ENCODE data around the gene CNTNAP5. TPM values are rescaled to one million over a fixed set of nuclear protein-coding genes. Genes with fewer than 3 reads are reported as not detected.

CNTNAP5 gene
- total and polyA plus RNA-seq, 2 donors (not counting 1 experiment from before 2014, with no cell fraction given): not detected

DNA sequence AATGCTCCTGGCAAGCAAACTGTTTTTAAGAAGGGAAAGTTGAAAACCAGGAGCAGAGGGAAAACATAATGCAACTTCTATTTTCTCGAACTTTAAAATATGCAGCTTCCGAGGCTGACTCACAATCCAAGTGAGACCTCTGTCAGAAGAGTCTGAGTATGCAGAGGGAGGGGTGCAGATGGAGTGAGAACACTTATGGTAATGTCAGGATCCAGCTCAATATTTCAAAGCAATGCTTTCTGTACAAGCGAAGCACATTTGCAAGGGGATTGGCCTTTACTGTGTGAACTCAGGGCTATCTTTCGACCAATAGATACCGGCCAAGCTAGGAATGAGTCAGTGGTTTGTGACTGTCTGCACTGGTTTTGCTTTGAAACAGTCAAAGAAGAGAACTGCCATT lies 242.7 kb downstream of the CNTNAP5 start:
- no peak for DNase-seq
- Mint-ChIP-seq H3K4me3 (no peak overlapping the region), H3K9me3 (ENCODE audit: insufficient read depth) (peaks cover 4% of the 10 kb centered on the region), H3K4me1 (no peaks in the 10 kb centered on the region), H3K27me3 (no peaks in the 10 kb centered on the region), H3K27ac (no peak overlapping the region)
- Histone ChIP-seq H3K36me3 (replicated peaks in 1 of 2; ENCODE audit: control extremely low read depth in 1 of 2, control insufficient read depth in 1 of 2, extremely low read depth in 1 of 2, insufficient read depth in 2 of 2, low read length in 1 of 2) (no peaks in the 10 kb centered on the region), H4K20me1 (ENCODE audit: control insufficient read depth, insufficient read depth, low read length, poor library complexity, severe bottlenecking) (no peaks in the 10 kb centered on the region), H3K27me3 (replicated peaks in 1 of 4; ENCODE audit: control extremely low read depth in 1 of 4, control insufficient read depth in 3 of 4, insufficient read depth in 4 of 4, low read length in 3 of 4) (no peaks in the 10 kb centered on the region), H3K9me3 (ENCODE audit: control extremely low read depth in 1 of 3, control insufficient read depth in 2 of 3, insufficient read depth in 1 of 3, low read length in 2 of 3) (peaks cover 0 to 15% (median 0%) of the 10 kb centered on the region in 3 donors), H2AFZ (ENCODE audit: insufficient read depth, low read depth, low read length, poor library complexity, severe bottlenecking) (no peak overlapping the region), H3K4me2 (replicated peaks; ENCODE audit: low read depth, low read length, poor library complexity, severe bottlenecking) (no peak overlapping the region), H3K4me1 (ENCODE audit: control insufficient read depth in 2 of 2, insufficient read depth in 2 of 2, low read length in 2 of 2) (no peaks in the 10 kb centered on the region), H3K79me2 (ENCODE audit: control insufficient read depth, insufficient read depth, low read length) (no peaks in the 10 kb centered on the region), H3K9ac (ENCODE audit: low read length) (no peak overlapping the region), H3K4me3 (ENCODE audit: control extremely low read depth in 1 of 5, extremely low read depth in 1 of 5, insufficient read depth in 1 of 5, low read depth in 2 of 5, low read length in 4 of 5) (no peak overlapping the region), H3K27ac (ENCODE audit: low read length in 2 of 2) (no peak overlapping the region)
- TF ChIP-seq, protein P1, sequence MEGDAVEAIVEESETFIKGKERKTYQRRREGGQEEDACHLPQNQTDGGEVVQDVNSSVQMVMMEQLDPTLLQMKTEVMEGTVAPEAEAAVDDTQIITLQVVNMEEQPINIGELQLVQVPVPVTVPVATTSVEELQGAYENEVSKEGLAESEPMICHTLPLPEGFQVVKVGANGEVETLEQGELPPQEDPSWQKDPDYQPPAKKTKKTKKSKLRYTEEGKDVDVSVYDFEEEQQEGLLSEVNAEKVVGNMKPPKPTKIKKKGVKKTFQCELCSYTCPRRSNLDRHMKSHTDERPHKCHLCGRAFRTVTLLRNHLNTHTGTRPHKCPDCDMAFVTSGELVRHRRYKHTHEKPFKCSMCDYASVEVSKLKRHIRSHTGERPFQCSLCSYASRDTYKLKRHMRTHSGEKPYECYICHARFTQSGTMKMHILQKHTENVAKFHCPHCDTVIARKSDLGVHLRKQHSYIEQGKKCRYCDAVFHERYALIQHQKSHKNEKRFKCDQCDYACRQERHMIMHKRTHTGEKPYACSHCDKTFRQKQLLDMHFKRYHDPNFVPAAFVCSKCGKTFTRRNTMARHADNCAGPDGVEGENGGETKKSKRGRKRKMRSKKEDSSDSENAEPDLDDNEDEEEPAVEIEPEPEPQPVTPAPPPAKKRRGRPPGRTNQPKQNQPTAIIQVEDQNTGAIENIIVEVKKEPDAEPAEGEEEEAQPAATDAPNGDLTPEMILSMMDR (IDR thresholded peaks at IDR 0.05): no peak
- TF ChIP-seq EZH2 (IDR thresholded peaks at IDR 0.05; ENCODE audit: borderline replicate concordance, insufficient read depth, low read depth, low read length, poor library complexity, severe bottlenecking): no peak
- intact Hi-C loops (cut with micrococcal nuclease): no loop called here
- no peak for ATAC-seq (ENCODE audit: low read depth)
- ChIA-PET CTCF (no interaction called here), POLR2A (no interaction called here)
- 97% methylated on average over 5 of the region's 5 CpGs for WGBS (ENCODE audit: insufficient coverage)

DNA sequence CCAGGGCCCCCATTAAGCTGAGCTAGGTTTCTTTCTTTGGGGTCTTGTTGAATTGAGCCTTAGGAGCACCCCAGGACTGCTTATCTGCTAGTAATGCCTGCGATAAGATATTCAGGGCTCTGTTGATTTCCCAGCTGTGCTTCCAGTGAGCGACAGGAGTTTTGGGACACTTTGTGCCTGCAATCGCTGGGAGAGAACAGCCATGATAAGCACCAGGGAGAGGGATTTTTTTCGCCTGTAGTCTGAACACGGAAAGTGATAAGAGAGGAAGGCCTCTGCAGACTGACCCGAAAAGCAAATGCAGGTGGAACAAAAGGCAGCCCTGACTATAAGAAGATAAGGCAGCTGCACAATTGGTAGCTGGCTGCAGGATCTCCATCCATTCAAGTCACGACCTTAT lies 244.3 kb downstream of the CNTNAP5 start:
- no peak overlapping the region for H3K4me3 ChIP-seq (ENCODE audit: control extremely low read depth in 1 of 5, extremely low read depth in 1 of 5, insufficient read depth in 1 of 5, low read depth in 2 of 5, low read length in 4 of 5)
- no peaks in the 10 kb centered on the region for H3K4me1 ChIP-seq (ENCODE audit: control insufficient read depth in 2 of 2, insufficient read depth in 2 of 2, low read length in 2 of 2)
- ChIA-PET POLR2A (no interaction called here), CTCF (no interaction called here)
- H2AFZ ChIP-seq (ENCODE audit: insufficient read depth, low read depth, low read length, poor library complexity, severe bottlenecking): no peak overlapping the region
- DNase-seq: no peak
- no peak overlapping the region for H3K27ac Mint-ChIP-seq
- H3K9ac ChIP-seq (ENCODE audit: low read length): no peak overlapping the region
- H3K9me3 Mint-ChIP-seq (ENCODE audit: insufficient read depth): peaks cover 4% of the 10 kb centered on the region
- H3K27ac ChIP-seq (ENCODE audit: low read length in 2 of 2): no peak overlapping the region
- no peak for ATAC-seq (ENCODE audit: low read depth)
- no peak overlapping the region for H3K4me2 ChIP-seq (replicated peaks; ENCODE audit: low read depth, low read length, poor library complexity, severe bottlenecking)
- intact Hi-C loops (cut with micrococcal nuclease): no loop called here
- H3K4me3 Mint-ChIP-seq: no peak overlapping the region
- peaks cover 0 to 14% (median 0%) of the 10 kb centered on the region in 3 donors for H3K9me3 ChIP-seq (ENCODE audit: control extremely low read depth in 1 of 3, control insufficient read depth in 2 of 3, insufficient read depth in 1 of 3, low read length in 2 of 3)
- no peaks in the 10 kb centered on the region for H3K27me3 ChIP-seq (replicated peaks in 1 of 4; ENCODE audit: control extremely low read depth in 1 of 4, control insufficient read depth in 3 of 4, insufficient read depth in 4 of 4, low read length in 3 of 4)
- no peaks in the 10 kb centered on the region for H3K36me3 ChIP-seq (replicated peaks in 1 of 2; ENCODE audit: control extremely low read depth in 1 of 2, control insufficient read depth in 1 of 2, extremely low read depth in 1 of 2, insufficient read depth in 2 of 2, low read length in 1 of 2)
- no peaks in the 10 kb centered on the region for H3K27me3 Mint-ChIP-seq
- 95% methylated on average over 6 of the region's 7 CpGs for WGBS (ENCODE audit: insufficient coverage)
- no peaks in the 10 kb centered on the region for H4K20me1 ChIP-seq (ENCODE audit: control insufficient read depth, insufficient read depth, low read length, poor library complexity, severe bottlenecking)
- no peak for TF ChIP-seq EZH2 (IDR thresholded peaks at IDR 0.05; ENCODE audit: borderline replicate concordance, insufficient read depth, low read depth, low read length, poor library complexity, severe bottlenecking)
- TF ChIP-seq, protein P1 (IDR thresholded peaks at IDR 0.05): no peak
- H3K79me2 ChIP-seq (ENCODE audit: control insufficient read depth, insufficient read depth, low read length): no peaks in the 10 kb centered on the region
- H3K4me1 Mint-ChIP-seq: no peaks in the 10 kb centered on the region
